HFF-Myc (cell line): Measurements from ENCODE around the gene TWIST2.

ENCODE experiments used
- DNase-seq: peaks from one replicate; pipeline ENCODE4 v3.0.0-alpha.2; 2011; ENCODE audit warnings: low read depth; ENCODE audit errors: extremely low read depth
- H3K4me3 ChIP-seq: replicated peaks from 2 replicates; pipeline ENCODE4 v1.5.1; 2011; ENCODE audit warnings: low read depth, mild to moderate bottlenecking, control low read depth, low read length
- CTCF ChIP-seq: IDR thresholded peaks from 2 replicates; pipeline ENCODE4 v1.5.1; 2012; ENCODE audit warnings: mild to moderate bottlenecking, low read depth, low read length, control low read depth; ENCODE audit errors: missing control alignments

TWIST2 gene

DNA sequence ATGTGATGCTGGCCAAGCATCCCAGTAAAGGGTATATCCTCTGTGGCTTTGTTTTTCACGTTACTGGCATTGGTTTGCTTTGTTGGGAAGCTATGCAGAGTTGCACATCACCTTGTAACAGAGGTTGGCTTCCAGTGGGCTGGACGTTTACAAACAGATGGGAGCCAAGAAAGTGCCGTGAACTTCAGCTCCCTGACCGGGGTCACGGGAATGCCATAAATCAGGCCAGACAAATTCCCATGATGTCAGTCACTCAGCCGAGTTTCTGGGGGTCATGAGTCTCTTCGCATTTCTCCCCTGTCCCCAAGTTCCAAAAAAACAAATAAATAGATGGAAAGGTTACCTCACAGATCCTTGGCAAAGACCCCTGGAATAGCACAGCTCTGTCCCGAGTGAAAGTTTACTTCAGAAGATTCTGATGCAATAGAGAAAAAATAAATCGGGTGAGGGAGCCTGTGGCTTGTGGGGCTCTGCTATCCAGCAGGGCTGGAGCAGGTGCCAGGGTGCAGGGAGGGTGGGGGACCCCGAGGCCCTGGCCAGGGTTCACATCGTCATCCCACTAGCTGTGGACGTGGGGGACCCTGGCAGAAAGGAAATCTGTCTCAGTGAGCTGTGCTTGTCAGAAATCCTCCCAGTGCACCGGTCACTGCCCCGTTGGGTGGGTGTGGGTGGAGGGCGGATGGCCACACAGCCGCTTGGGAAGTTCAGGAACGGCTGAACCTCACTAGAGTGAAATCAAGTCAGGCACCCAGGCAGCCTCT, 27.8 kb downstream of the TWIST2 start:
- no peak overlapping the region for H3K4me3 ChIP-seq
- no peak for DNase-seq
- TF ChIP-seq CTCF = no peak

DNA sequence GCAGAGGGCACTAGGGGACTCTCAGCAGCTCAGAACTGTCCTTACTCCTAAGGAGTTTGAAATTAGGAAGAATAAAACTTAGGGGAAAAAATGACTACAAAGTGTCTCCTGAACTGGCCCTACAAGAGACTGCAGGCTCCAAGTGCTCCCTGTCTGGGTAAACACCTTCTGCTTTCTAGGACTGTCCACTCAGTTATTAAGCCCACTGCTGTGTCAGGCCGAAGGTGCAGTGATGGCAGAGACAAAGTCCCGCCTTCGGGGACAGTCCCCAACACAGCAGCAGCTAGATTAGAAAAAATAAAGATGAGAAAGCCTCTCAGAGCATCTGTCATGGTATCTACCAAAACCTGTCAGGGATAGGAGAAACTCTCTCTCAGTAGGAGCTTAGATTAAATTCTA, 28.3 kb downstream of the TWIST2 start:
- DNase-seq = no peak
- no peak for TF ChIP-seq CTCF
- no peak overlapping the region for H3K4me3 ChIP-seq

GRCh38 chr2:238878051-238878735, 30.3 kb downstream of the TWIST2 start:
- no peak overlapping the region for H3K4me3 ChIP-seq
- DNase-seq = no peak
- no peak for TF ChIP-seq CTCF

DNA sequence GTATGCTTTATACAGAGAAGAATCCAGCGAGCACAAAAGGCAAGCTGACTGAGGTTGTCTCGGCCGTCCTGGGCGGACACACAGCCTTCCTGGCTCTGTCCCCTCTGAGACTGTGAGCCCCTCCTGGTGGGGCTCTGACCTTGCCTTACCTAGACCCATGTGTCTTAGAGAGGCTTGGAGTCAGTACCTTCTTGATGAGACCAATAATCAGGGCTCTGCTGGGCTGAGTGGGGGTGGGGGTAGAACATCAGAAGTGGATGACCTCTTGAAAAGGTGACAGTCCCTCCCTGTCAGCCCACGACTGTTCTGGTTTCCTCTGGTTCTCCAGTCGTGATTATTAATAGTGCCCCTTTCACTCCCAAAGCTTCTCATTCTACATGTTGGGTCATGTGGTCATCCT, 31.2 kb downstream of the TWIST2 start:
- TF ChIP-seq CTCF = no peak
- no peak for DNase-seq
- H3K4me3 ChIP-seq = no peak overlapping the region

DNA sequence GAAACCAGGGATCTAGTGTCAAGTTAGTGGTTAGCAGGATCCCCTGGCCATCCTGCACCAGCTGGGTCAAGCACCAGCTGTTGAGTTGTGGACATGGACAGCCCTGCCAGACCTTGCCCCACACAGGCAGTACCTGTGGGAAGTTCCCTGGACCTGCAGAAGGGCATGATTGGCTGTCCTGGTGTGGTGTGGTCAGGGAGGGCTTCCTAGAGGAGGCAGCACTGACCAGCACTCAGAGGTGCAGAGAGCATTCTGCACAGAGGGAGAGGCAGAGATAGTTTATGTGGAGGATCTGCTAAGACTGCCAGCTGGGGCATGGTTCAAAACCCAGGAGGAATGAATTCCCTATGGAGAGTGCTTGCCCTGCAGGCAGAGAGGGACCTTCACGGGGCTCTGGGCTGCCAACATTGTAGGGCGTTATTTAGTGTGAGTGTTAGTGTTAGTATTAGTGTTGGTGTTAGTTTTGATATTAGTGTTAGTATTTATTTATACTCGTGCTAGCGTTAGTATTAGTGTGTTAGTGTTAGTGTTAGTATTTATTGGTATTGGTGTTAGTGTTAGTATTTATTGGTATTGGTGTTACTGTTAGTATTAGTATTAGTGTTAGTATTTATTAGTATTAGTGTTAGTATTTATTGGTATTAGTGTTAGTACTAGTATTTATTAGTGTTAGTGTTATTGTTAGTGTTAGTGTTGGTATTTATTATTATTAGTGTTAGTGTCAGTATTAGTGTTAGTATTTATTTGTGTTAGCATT, 31.9 kb downstream of the TWIST2 start:
- no peak for TF ChIP-seq CTCF
- no peak overlapping the region for H3K4me3 ChIP-seq
- DNase-seq = no peak

DNA sequence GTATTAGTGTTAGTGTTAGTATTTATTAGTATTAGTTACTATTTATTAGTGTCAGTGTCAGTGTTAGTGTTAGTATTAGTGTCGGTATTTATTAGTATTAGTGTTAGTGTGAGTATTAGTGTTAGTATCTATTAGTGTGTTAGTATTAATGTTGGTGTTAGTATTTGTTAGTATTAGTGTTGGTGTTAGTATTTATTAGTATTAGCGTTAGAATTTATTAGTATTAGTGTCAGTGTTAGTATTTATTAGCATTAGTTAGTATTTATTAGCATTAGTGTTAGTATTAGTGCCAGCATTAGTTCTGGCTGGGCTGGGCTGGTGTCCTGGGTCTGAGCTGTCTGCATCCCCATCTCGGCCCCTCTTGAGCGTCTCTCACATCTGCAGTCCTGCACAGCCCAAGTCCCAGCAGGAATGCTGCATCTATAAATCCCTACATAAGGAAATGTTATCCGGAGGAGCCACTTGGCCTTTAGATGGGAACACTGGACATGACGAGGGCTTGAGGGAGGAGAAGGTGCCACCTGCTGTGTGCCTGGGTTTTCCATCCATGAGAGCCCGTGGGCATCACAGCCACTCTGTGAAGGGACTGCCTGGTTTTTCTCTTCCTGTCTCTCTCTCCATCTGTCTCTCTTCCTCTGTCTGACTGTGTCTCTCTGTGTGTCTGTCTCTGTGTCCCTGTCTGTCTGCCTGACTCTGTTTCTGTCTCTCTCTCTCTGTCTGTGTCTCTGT, 33.6 kb downstream of the TWIST2 start:
- H3K4me3 ChIP-seq = no peak overlapping the region
- TF ChIP-seq CTCF = no peak
- no peak for DNase-seq
